ENCODE measurements around the gene NOP58.
A peak's percentile ranks its signal among the peaks of the same experiment; 100 is the strongest.
"Not testable (repeated sequence)": the region's sequence is repeated elsewhere in the genome, so short reads cannot be mapped to it uniquely, and the experiment has no call there.

NOP58 gene

DNA sequence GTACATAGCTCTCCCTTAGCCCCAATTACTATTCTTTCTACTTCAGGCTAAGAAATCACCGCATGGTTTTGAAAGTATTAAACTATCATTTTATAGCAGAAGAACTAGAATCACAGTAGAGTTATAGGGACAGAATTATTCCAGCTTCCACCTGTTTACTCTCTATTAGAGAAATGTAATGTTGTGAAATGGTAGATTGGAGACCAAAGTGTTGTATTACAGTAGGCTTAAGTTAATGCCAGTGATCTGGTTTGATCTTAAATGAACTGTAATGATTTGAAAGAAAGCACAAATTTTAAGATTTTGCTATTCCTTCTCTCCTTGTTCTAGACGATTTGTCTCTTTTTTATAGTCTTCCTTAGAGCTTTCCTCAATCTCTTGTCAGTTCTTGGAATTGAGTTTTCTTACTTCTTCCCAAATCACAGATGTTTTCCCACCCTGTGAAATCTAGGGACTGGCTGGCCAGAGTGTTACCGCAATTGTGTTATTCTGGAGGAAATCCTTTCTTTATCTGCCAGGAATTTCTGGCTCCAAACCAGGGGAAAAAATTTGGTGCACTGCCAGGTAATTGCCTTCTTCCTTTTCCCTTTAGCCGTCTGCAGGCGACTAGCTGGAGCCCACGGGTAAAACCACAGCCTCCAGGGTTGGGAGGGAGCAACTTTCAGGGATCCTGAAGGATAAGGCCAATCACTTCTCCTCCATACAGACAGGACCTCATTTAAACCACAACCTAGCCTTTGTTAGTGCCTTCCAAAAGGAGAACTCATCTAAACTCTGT lies 51.7 kb downstream of the NOP58 start:
- Histone ChIP-seq H4K91ac (ENCODE audit: low read depth, low read length, poor library complexity) (no peak overlapping the region), H2BK15ac (ENCODE audit: low read length) (no peak overlapping the region), H3K14ac (ENCODE audit: low read length) (no peak overlapping the region), H3K23ac (ENCODE audit: low read depth, low read length, poor library complexity) (no peak overlapping the region), H2AFZ (ENCODE audit: low read length) (no peak overlapping the region), H2AK5ac (ENCODE audit: low read depth, low read length) (no peak overlapping the region), H3K4me1 (ENCODE audit: control insufficient read depth in 2 of 2, insufficient read depth in 1 of 2, low read depth in 1 of 2, low read length in 2 of 2) (no peaks in the 10 kb centered on the region), H3K9ac (ENCODE audit: low read depth, low read length, poor library complexity) (no peak overlapping the region), H4K8ac (ENCODE audit: low read depth, low read length) (no peak overlapping the region), H3K27ac (replicated peaks; ENCODE audit: low read length) (no peak overlapping the region), H3K27me3 (ENCODE audit: control insufficient read depth in 3 of 3, insufficient read depth in 3 of 3, low read depth in 1 of 3, low read length in 3 of 3) (no peaks in the 10 kb centered on the region), H3K9me3 (replicated peaks in 1 of 2; ENCODE audit: control insufficient read depth in 2 of 2, insufficient read depth in 1 of 2, low read depth in 1 of 2, low read length in 2 of 2) (no peaks in the 10 kb centered on the region), H3K4me3 (ENCODE audit: low read length in 2 of 2) (no peak overlapping the region), H3K4ac (ENCODE audit: low read length) (no peak overlapping the region), H3K36me3 (replicated peaks in 1 of 2; ENCODE audit: control insufficient read depth in 2 of 2, insufficient read depth in 2 of 2, low read length in 2 of 2) (peaks cover 0 to 23% of the 10 kb centered on the region in 2 donors), H3K79me1 (ENCODE audit: low read depth, low read length) (no peaks in the 10 kb centered on the region), H2BK12ac (ENCODE audit: low read length) (no peak overlapping the region), H2BK5ac (ENCODE audit: low read length) (no peak overlapping the region), H3K4me2 (ENCODE audit: insufficient read depth, low read length, poor library complexity, severe bottlenecking) (no peak overlapping the region), H3K18ac (ENCODE audit: low read length) (no peak overlapping the region), H2BK120ac (ENCODE audit: low read depth, low read length) (no peak overlapping the region)
- DNase-seq (ENCODE audit: low spot score): no peak
- no CpG with 5 or more reads among the region's 6 CpGs for WGBS, 2 donors (ENCODE audit: extremely low coverage in 2 of 2, insufficient read length in 2 of 2, insufficient replicate concordance in 1 of 2)

DNA sequence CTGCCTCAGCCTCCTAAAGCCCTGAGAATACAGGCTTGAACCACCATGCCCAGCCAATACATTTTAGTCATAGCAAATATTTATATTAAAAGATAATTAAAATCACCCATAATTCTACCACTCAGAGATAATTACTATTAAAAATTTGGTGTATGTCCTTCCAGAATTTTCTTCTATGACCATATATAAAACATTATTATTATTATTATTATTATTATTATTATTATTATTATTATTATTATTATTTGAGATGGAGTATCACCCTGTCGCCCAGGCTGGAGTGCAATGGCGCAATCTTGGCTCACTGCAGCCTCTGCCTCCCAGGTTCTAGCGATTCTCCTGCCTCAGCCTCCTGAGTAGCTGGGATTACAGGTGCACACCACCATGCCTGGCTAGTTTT lies 54.8 kb downstream of the NOP58 start:
- not testable (repeated sequence) for H4K91ac ChIP-seq (ENCODE audit: low read depth, low read length, poor library complexity); H3K4ac ChIP-seq (ENCODE audit: low read length); H3K18ac ChIP-seq (ENCODE audit: low read length); H3K79me1 ChIP-seq (ENCODE audit: low read depth, low read length); H4K8ac ChIP-seq (ENCODE audit: low read depth, low read length); H2AFZ ChIP-seq (ENCODE audit: low read length); H3K27me3 ChIP-seq (ENCODE audit: control insufficient read depth in 3 of 3, insufficient read depth in 3 of 3, low read depth in 1 of 3, low read length in 3 of 3); H2BK12ac ChIP-seq (ENCODE audit: low read length); H3K4me3 ChIP-seq (ENCODE audit: low read length in 2 of 2); H3K9ac ChIP-seq (ENCODE audit: low read depth, low read length, poor library complexity); H3K9me3 ChIP-seq (replicated peaks in 1 of 2; ENCODE audit: control insufficient read depth in 2 of 2, insufficient read depth in 1 of 2, low read depth in 1 of 2, low read length in 2 of 2); H2BK15ac ChIP-seq (ENCODE audit: low read length); DNase-seq (ENCODE audit: low spot score); H3K4me1 ChIP-seq (ENCODE audit: control insufficient read depth in 2 of 2, insufficient read depth in 1 of 2, low read depth in 1 of 2, low read length in 2 of 2); H2BK120ac ChIP-seq (ENCODE audit: low read depth, low read length); H3K14ac ChIP-seq (ENCODE audit: low read length); H3K27ac ChIP-seq (replicated peaks; ENCODE audit: low read length); H2BK5ac ChIP-seq (ENCODE audit: low read length); H3K4me2 ChIP-seq (ENCODE audit: insufficient read depth, low read length, poor library complexity, severe bottlenecking); H2AK5ac ChIP-seq (ENCODE audit: low read depth, low read length); H3K23ac ChIP-seq (ENCODE audit: low read depth, low read length, poor library complexity)
- no CpG with 5 or more reads among the region's 3 CpGs for WGBS, 2 donors (ENCODE audit: extremely low coverage in 2 of 2, insufficient read length in 2 of 2, insufficient replicate concordance in 1 of 2)
- H3K36me3 ChIP-seq (replicated peaks in 1 of 2; ENCODE audit: control insufficient read depth in 2 of 2, insufficient read depth in 2 of 2, low read length in 2 of 2): peaks cover 0 to 26% of the 10 kb centered on the region in 2 donors

DNA sequence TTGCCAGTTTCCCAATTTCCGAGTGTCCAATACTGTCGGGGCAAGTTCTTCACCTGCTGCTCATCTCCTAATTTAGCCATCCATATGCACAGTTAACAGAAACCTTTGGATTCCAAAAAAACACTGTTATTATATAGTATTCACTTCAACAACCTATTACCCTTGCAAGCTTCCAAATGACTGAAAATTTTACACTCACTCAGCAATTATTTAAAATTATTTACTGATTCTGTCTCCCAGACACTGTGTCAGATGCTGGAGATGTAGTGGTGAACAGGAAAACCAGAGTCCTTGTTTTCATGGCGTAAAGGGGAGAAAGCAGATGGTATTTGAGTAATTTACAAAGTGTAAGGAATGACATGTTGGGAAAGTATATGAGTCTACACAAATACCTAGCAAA lies 56.9 kb downstream of the NOP58 start:
- DNase-seq (ENCODE audit: low spot score): no peak

GRCh38 chr2:202327858-202328257 lies 62.3 kb downstream of the NOP58 start:
- Histone ChIP-seq H3K27me3 (ENCODE audit: control insufficient read depth in 3 of 3, insufficient read depth in 3 of 3, low read depth in 1 of 3, low read length in 3 of 3) (no peaks in the 10 kb centered on the region), H3K9ac (ENCODE audit: low read depth, low read length, poor library complexity) (no peak overlapping the region), H4K8ac (ENCODE audit: low read depth, low read length) (no peak overlapping the region), H2BK15ac (ENCODE audit: low read length) (no peak overlapping the region), H3K18ac (ENCODE audit: low read length) (no peak overlapping the region), H3K4ac (ENCODE audit: low read length) (no peak overlapping the region), H3K9me3 (replicated peaks in 1 of 2; ENCODE audit: control insufficient read depth in 2 of 2, insufficient read depth in 1 of 2, low read depth in 1 of 2, low read length in 2 of 2) (no peaks in the 10 kb centered on the region), H3K36me3 (replicated peaks in 1 of 2; ENCODE audit: control insufficient read depth in 2 of 2, insufficient read depth in 2 of 2, low read length in 2 of 2) (peaks cover 0 to 10% of the 10 kb centered on the region in 2 donors), H2BK5ac (ENCODE audit: low read length) (no peak overlapping the region), H2AFZ (ENCODE audit: low read length) (peak overlapping the region; percentile 19), H3K79me1 (ENCODE audit: low read depth, low read length) (no peaks in the 10 kb centered on the region), H2BK12ac (ENCODE audit: low read length) (no peak overlapping the region), H3K4me1 (ENCODE audit: control insufficient read depth in 2 of 2, insufficient read depth in 1 of 2, low read depth in 1 of 2, low read length in 2 of 2) (peaks cover 5% of the 10 kb centered on the region in 2 donors), H3K27ac (replicated peaks; ENCODE audit: low read length) (no peak overlapping the region), H2BK120ac (ENCODE audit: low read depth, low read length) (no peak overlapping the region), H3K4me2 (ENCODE audit: insufficient read depth, low read length, poor library complexity, severe bottlenecking) (no peak overlapping the region), H3K23ac (ENCODE audit: low read depth, low read length, poor library complexity) (no peak overlapping the region), H3K14ac (ENCODE audit: low read length) (no peak overlapping the region), H2AK5ac (ENCODE audit: low read depth, low read length) (no peak overlapping the region), H3K4me3 (ENCODE audit: low read length in 2 of 2) (no peak overlapping the region), H4K91ac (ENCODE audit: low read depth, low read length, poor library complexity) (no peak overlapping the region)
- no peak for DNase-seq (ENCODE audit: low spot score)
- no CpG with 5 or more reads among the region's 1 CpG for WGBS, 2 donors (ENCODE audit: extremely low coverage in 2 of 2, insufficient read length in 2 of 2, insufficient replicate concordance in 1 of 2)

More for the DNA sequence above, 56.9 kb downstream of the NOP58 start:
- Histone ChIP-seq H3K9me3 (replicated peaks in 1 of 2; ENCODE audit: control insufficient read depth in 2 of 2, insufficient read depth in 1 of 2, low read depth in 1 of 2, low read length in 2 of 2) (no peaks in the 10 kb centered on the region), H3K14ac (ENCODE audit: low read length) (no peak overlapping the region), H3K23ac (ENCODE audit: low read depth, low read length, poor library complexity) (no peak overlapping the region), H3K27ac (replicated peaks; ENCODE audit: low read length) (no peak overlapping the region), H2AK5ac (ENCODE audit: low read depth, low read length) (no peak overlapping the region), H3K4me2 (ENCODE audit: insufficient read depth, low read length, poor library complexity, severe bottlenecking) (no peak overlapping the region), H3K9ac (ENCODE audit: low read depth, low read length, poor library complexity) (no peak overlapping the region), H3K4ac (ENCODE audit: low read length) (no peak overlapping the region), H3K4me3 (ENCODE audit: low read length in 2 of 2) (no peak overlapping the region), H4K8ac (ENCODE audit: low read depth, low read length) (no peak overlapping the region), H2BK120ac (ENCODE audit: low read depth, low read length) (no peak overlapping the region), H3K79me1 (ENCODE audit: low read depth, low read length) (no peaks in the 10 kb centered on the region), H3K18ac (ENCODE audit: low read length) (no peak overlapping the region), H3K27me3 (ENCODE audit: control insufficient read depth in 3 of 3, insufficient read depth in 3 of 3, low read depth in 1 of 3, low read length in 3 of 3) (no peaks in the 10 kb centered on the region), H2AFZ (ENCODE audit: low read length) (no peak overlapping the region), H3K36me3 (replicated peaks in 1 of 2; ENCODE audit: control insufficient read depth in 2 of 2, insufficient read depth in 2 of 2, low read length in 2 of 2) (peaks cover 0 to 18% of the 10 kb centered on the region in 2 donors), H3K4me1 (ENCODE audit: control insufficient read depth in 2 of 2, insufficient read depth in 1 of 2, low read depth in 1 of 2, low read length in 2 of 2) (no peaks in the 10 kb centered on the region), H2BK15ac (ENCODE audit: low read length) (no peak overlapping the region), H2BK12ac (ENCODE audit: low read length) (no peak overlapping the region), H4K91ac (ENCODE audit: low read depth, low read length, poor library complexity) (no peak overlapping the region), H2BK5ac (ENCODE audit: low read length) (no peak overlapping the region)
- WGBS, 2 donors (ENCODE audit: extremely low coverage in 2 of 2, insufficient read length in 2 of 2, insufficient replicate concordance in 1 of 2): no CpG with 5 or more reads among the region's 3 CpGs

Measured in neuronal stem cell (in vitro differentiated cells).